HCT116 (cell line): ENCODE results near the gene SPSB3. TPM values are rescaled to one million over a fixed set of nuclear protein-coding genes. Genes with fewer than 3 reads are reported as not detected.

Experiments used
- ATAC-seq: fragments of 200-7000 bp; cut with Tn5 transposase; 2 replicates; pipeline ENCODE4 v1.9.1; 2020; ENCODE audit warnings: mild to moderate bottlenecking, moderate library complexity
- BruUV-seq: library from RNA; stranded (reverse); fragments of 400-500 nt; replicated peaks from 2 replicates; lab custom pipeline; 2021; lab: Mats Ljungman, UMichigan
- CTCF ChIA-PET: fragments of 300-600 bp; sonication (Branson Sonifier 250); formaldehyde crosslinking; loops from one replicate; lab custom pipeline; 2021; ENCODE audit warnings: antibody characterized with exemption; lab: Charles Lee
- POLR2A ChIA-PET: fragments of 300-600, 350-600 bp; sonication (Branson Sonifier 250); formaldehyde crosslinking; loops from one replicate; lab custom pipeline; 2021; ENCODE audit warnings: antibody characterized with exemption; lab: Charles Lee
- RAD21 ChIA-PET, 2 experiments: fragments of 300-600 bp; sonication (Branson Sonifier 250); formaldehyde crosslinking; loops; one replicate each; lab custom pipeline; 2023; ENCODE audit warnings: low total read pairs in 2 of 2; ENCODE audit not compliant: uncharacterized antibody in 2 of 2, unreplicated experiment in 2 of 2, low non-redundant PET in 1 of 2; lab: Charles Lee
- DNase-seq: peaks from one replicate; pipeline ENCODE4 v3.0.0-alpha.2; 2010; ENCODE audit warnings: low read depth, low spot score
- H2AFZ ChIP-seq: fragments of 200-600 bp; shearing (Covaris generic), sonication (generic); 2 replicates; pipeline ENCODE4 v1.6.1; 2017; ENCODE audit warnings: low read depth, mixed run types, mixed read lengths, antibody characterized with exemption, low read length; ENCODE audit not compliant: poor library complexity, severe bottlenecking
- H3K27ac ChIP-seq: 2 replicates; pipeline ENCODE4 v1.5.1; 2012; ENCODE audit warnings: low read depth, low read length
- H3K27me3 ChIP-seq: fragments of 200-600 bp; sonication (generic); 2 replicates; pipeline ENCODE4 v1.6.1; 2016; ENCODE audit warnings: mixed run types, low read length, mixed read lengths; ENCODE audit not compliant: insufficient read depth
- H3K36me3 ChIP-seq, 2 experiments: fragments of 200-500 bp in 1 of 2; fragments of 200-600 bp in 1 of 2; sonication (Bioruptor generic) in 1 of 2; sonication (generic) in 1 of 2; 2 replicates each; pipeline versions ENCODE4 v1.5.1 to v1.6.1; 2014 to 2016; ENCODE audit warnings: low read length in 2 of 2, inconsistent platforms in 1 of 2, mixed read lengths in 1 of 2, mixed run types in 1 of 2; ENCODE audit not compliant: insufficient read depth in 2 of 2, control insufficient read depth in 1 of 2
- H3K4me1 ChIP-seq, 2 experiments: fragments of 200-600 bp in 1 of 2; sonication (generic) in 1 of 2; 2 replicates each; pipeline versions ENCODE4 v1.5.1 to v1.6.1; 2012 to 2017; ENCODE audit warnings: low read length in 2 of 2, inconsistent platforms in 1 of 2, mild to moderate bottlenecking in 1 of 2, mixed read lengths in 1 of 2, mixed run types in 1 of 2, moderate library complexity in 1 of 2; ENCODE audit not compliant: insufficient read depth in 2 of 2, control insufficient read depth in 1 of 2
- H3K4me2 ChIP-seq: fragments of 200-600 bp; sonication (generic); 2 replicates; pipeline ENCODE4 v1.6.1; 2017; ENCODE audit warnings: mixed run types, low read length, mixed read lengths
- H3K4me3 ChIP-seq, 2 experiments: fragments of 200-600 bp in 1 of 2; sonication (generic) in 1 of 2; replicated peaks in 1 of 2; 2 replicates each; pipeline ENCODE4 v1.5.1; 2011 to 2016; ENCODE audit warnings: low read length in 2 of 2, control low read depth in 1 of 2, low read depth in 1 of 2, mild to moderate bottlenecking in 1 of 2, mixed read lengths in 1 of 2, mixed run types in 1 of 2
- H3K79me2 ChIP-seq: fragments of 200-600 bp; sonication (generic); 2 replicates; pipeline ENCODE4 v1.6.1; 2017; ENCODE audit warnings: mild to moderate bottlenecking, mixed run types, low read length, moderate library complexity, mixed read lengths; ENCODE audit not compliant: insufficient read depth
- H3K9ac ChIP-seq: fragments of 200-600 bp; sonication (generic); 2 replicates; pipeline ENCODE4 v1.6.1; 2016; ENCODE audit warnings: low read length, mixed read lengths
- H3K9me2 ChIP-seq: fragments of 200-600 bp; sonication (generic), shearing (Covaris generic); 2 replicates; pipeline ENCODE4 v1.6.1; 2017; ENCODE audit warnings: mixed run types, mild to moderate bottlenecking, moderate library complexity; ENCODE audit not compliant: insufficient read depth
- H3K9me3 ChIP-seq, 2 experiments: fragments of 200-500 bp in 1 of 2; fragments of 200-600 bp in 1 of 2; sonication (Bioruptor generic) in 1 of 2; sonication (generic) in 1 of 2; 2 replicates each; pipeline ENCODE4 v1.6.1; 2014 to 2017; ENCODE audit warnings: low read length in 2 of 2, mixed read lengths in 2 of 2, inconsistent platforms in 1 of 2, low read depth in 1 of 2, mild to moderate bottlenecking in 1 of 2, mixed run types in 1 of 2, moderate library complexity in 1 of 2; ENCODE audit not compliant: control insufficient read depth in 1 of 2, insufficient read depth in 1 of 2
- H4K20me1 ChIP-seq: fragments of 200-600 bp; sonication (generic), shearing (Covaris generic); 2 replicates; pipeline ENCODE4 v1.6.1; 2017; ENCODE audit warnings: mixed run types, mild to moderate bottlenecking, moderate library complexity; ENCODE audit not compliant: insufficient read depth
- CBX3 ChIP-seq: IDR thresholded peaks from 2 replicates; pipeline ENCODE4 v1.6.1; 2012; ENCODE audit warnings: low read depth
- CEBPB ChIP-seq: IDR thresholded peaks from 2 replicates; pipeline ENCODE4 v1.6.1; 2012; ENCODE audit warnings: low read depth
- EGR1 ChIP-seq: IDR thresholded peaks from 2 replicates; pipeline ENCODE4 v1.6.1; 2012; ENCODE audit warnings: low read depth
- ELF1 ChIP-seq: IDR thresholded peaks from 2 replicates; pipeline ENCODE4 v1.6.1; 2012; ENCODE audit warnings: low read depth, borderline replicate concordance
- EZH2phosphoT487 ChIP-seq: fragments of 200-600 bp; IDR thresholded peaks from 2 replicates; pipeline ENCODE4 v1.6.1; 2018; ENCODE audit warnings: antibody characterized with exemption, borderline replicate concordance
- JUND ChIP-seq: IDR thresholded peaks from 2 replicates; pipeline ENCODE4 v1.6.1; 2012
- POLR2AphosphoS5 ChIP-seq: IDR thresholded peaks from 2 replicates; pipeline ENCODE4 v1.6.1; 2011; ENCODE audit warnings: mild to moderate bottlenecking, low read depth, low read length, moderate library complexity
- RAD21 ChIP-seq: IDR thresholded peaks from 2 replicates; pipeline ENCODE4 v1.6.1; 2012; ENCODE audit warnings: low read depth, mild to moderate bottlenecking
- SIN3A ChIP-seq: IDR thresholded peaks from 2 replicates; pipeline ENCODE4 v1.6.1; 2012; ENCODE audit warnings: low read depth
- SRF ChIP-seq: IDR thresholded peaks from 2 replicates; pipeline ENCODE4 v1.6.1; 2012; ENCODE audit warnings: low read depth
- YY1 ChIP-seq: IDR thresholded peaks from 2 replicates; pipeline ENCODE4 v1.6.1; 2011; ENCODE audit warnings: low read length, low read depth, moderate library complexity, mild to moderate bottlenecking; ENCODE audit not compliant: insufficient replicate concordance; ENCODE audit errors: extremely low read depth
- ZFX ChIP-seq: fragments of 450-650 bp; IDR thresholded peaks from 2 replicates; pipeline ENCODE4 v1.6.1; 2017
- ZNF274 ChIP-seq: fragments of 200-500 bp; sonication (Bioruptor generic); IDR thresholded peaks from 2 replicates; pipeline ENCODE4 v1.6.1; 2014; ENCODE audit warnings: mild to moderate bottlenecking, low read depth, low read length, inconsistent platforms
- intact Hi-C: fragments of 100-400 bp; cut with micrococcal nuclease; formaldehyde crosslinking; loops from 2 replicates; pipeline ENCODE4 v1.10.0; 2022
- total RNA-seq: library from RNA; stranded (reverse); gene quantifications from one replicate; pipeline ENCODE4 v1.2.1, GENCODE V29; 2021; ENCODE audit not compliant: unreplicated experiment
- TF ChIP-seq, protein P1 (sequence below): IDR thresholded peaks from 2 replicates; pipeline ENCODE4 v1.6.1; 2012; ENCODE audit warnings: low read depth
- TF ChIP-seq, protein P2 (sequence below): IDR thresholded peaks from 2 replicates; pipeline ENCODE4 v1.6.1; 2012
- TF ChIP-seq, protein P3 (sequence below): IDR thresholded peaks from 2 replicates; pipeline ENCODE4 v1.6.1; 2012
- TF ChIP-seq, protein P4 (sequence below): IDR thresholded peaks from 2 replicates; pipeline ENCODE4 v1.6.1; 2011; ENCODE audit warnings: mild to moderate bottlenecking, low read length, moderate library complexity; ENCODE audit not compliant: insufficient replicate concordance; ENCODE audit errors: extremely low read depth

Gene SPSB3
- total RNA-seq, 1 experiment from 2014 or later = 31.6 TPM

DNA sequence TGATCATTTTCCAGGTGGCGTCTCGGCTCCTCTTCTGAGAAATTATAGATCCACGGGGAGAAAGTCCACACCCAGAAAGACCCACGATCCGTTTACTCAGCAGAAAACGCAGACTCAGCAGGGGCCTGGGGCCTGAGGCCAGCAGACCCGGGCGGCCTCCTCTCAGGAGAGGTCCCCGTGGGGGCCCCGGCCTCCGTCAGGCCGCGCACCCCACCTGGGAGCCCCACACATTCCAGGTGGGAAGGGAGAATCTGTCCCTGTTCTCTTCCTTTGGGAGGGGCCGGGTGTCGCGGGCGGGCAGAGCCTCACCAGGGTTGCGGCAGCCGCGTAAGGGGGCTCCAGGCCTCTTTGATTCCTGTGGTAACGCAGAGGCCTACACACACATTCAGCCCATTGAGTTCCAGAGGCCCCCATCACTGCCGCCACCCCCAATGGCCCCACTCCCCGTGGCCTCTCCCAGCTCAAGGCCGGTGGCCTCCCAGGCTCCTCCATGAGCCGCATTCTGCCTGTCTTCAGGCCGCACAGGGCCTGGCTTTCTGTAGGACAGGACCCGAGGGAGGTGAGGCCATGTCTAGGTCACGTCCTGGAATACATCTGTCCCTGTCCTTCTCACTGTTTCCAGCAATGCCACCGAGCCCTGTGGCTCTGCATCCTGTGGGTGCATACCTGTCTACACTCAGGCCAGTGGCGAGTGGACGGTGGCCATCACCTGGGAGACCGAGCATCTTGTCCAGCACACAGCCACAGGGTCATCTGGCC lies 12.7 kb upstream of the SPSB3 start (continued):
- TF ChIP-seq, protein P1, sequence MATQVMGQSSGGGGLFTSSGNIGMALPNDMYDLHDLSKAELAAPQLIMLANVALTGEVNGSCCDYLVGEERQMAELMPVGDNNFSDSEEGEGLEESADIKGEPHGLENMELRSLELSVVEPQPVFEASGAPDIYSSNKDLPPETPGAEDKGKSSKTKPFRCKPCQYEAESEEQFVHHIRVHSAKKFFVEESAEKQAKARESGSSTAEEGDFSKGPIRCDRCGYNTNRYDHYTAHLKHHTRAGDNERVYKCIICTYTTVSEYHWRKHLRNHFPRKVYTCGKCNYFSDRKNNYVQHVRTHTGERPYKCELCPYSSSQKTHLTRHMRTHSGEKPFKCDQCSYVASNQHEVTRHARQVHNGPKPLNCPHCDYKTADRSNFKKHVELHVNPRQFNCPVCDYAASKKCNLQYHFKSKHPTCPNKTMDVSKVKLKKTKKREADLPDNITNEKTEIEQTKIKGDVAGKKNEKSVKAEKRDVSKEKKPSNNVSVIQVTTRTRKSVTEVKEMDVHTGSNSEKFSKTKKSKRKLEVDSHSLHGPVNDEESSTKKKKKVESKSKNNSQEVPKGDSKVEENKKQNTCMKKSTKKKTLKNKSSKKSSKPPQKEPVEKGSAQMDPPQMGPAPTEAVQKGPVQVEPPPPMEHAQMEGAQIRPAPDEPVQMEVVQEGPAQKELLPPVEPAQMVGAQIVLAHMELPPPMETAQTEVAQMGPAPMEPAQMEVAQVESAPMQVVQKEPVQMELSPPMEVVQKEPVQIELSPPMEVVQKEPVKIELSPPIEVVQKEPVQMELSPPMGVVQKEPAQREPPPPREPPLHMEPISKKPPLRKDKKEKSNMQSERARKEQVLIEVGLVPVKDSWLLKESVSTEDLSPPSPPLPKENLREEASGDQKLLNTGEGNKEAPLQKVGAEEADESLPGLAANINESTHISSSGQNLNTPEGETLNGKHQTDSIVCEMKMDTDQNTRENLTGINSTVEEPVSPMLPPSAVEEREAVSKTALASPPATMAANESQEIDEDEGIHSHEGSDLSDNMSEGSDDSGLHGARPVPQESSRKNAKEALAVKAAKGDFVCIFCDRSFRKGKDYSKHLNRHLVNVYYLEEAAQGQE = no peak
- TF ChIP-seq, protein P2, sequence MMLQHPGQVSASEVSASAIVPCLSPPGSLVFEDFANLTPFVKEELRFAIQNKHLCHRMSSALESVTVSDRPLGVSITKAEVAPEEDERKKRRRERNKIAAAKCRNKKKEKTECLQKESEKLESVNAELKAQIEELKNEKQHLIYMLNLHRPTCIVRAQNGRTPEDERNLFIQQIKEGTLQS = no peak
- no peak for TF ChIP-seq EGR1
- TF ChIP-seq ZFX = no peak

DNA sequence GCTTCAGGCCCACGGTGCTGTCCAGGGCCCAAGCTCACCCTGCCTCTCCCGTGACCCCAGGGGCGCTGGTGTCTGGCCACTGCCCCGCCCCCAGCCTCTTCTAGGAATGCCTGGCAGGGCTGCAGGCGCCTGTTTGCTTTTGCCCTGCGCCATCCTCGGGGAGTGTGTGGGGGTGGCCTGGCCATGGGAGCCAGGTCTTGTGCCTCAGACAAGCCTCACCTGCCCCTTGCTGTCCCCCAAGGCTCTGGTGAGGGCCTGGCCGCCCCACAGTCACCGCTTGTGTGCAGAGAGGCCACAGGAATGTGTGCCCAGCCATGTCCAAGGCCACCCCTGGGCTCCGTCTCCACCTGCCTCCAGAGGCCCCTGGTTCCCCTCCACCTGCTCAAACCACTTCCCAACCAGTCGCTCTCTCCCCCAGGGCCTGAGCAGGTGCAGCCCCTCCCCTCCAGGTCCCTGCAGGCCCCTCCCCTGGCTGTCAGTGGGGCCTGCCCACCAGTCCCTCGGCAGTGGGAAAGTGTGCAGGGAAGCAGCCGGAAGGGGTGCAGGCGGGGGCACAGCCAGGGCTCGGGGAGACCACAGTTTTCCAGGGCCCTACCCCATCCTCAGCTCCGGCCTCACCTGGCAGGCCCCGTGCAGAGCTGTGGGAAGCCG lies 12.0 kb upstream of the SPSB3 start:
- DNase-seq (no peak), ATAC-seq (peak; percentile 11; the same call in 1 of the 2 replicates)
- no peak overlapping the region for H3K4me2 ChIP-seq
- no peaks in the 10 kb centered on the region for H3K79me2 ChIP-seq
- no peaks in the 10 kb centered on the region for H3K9me2 ChIP-seq
- POLR2A ChIA-PET = no interaction called here
- no peak overlapping the region for H2AFZ ChIP-seq
- no peaks in the 10 kb centered on the region for H3K4me1 ChIP-seq
- no TSS peak for BruUV-seq
- no peaks in the 10 kb centered on the region for H3K27me3 ChIP-seq
- no peak overlapping the region for H3K9ac ChIP-seq
- H3K27ac ChIP-seq = no peak overlapping the region
- RAD21 ChIA-PET = no interaction called here
- no peaks in the 10 kb centered on the region; a peak in 1 of 4 replicates for H3K9me3 ChIP-seq
- intact Hi-C loops = no loop called here
- H3K36me3 ChIP-seq = no peaks in the 10 kb centered on the region
- no peaks in the 10 kb centered on the region for H4K20me1 ChIP-seq
- CTCF ChIA-PET = no interaction called here
- H3K4me3 ChIP-seq = no peak overlapping the region
- TF ChIP-seq, protein P3, sequence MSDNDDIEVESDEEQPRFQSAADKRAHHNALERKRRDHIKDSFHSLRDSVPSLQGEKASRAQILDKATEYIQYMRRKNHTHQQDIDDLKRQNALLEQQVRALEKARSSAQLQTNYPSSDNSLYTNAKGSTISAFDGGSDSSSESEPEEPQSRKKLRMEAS = no peak
- no peak for TF ChIP-seq CBX3
- TF ChIP-seq, protein P2 = no peak
- no peak for TF ChIP-seq SRF
- no peak for TF ChIP-seq ZFX
- no peak for TF ChIP-seq ELF1
- no peak for TF ChIP-seq CEBPB
- no peak for TF ChIP-seq EGR1
- no peak for TF ChIP-seq SIN3A
- TF ChIP-seq RAD21 = no peak
- TF ChIP-seq, protein P4, sequence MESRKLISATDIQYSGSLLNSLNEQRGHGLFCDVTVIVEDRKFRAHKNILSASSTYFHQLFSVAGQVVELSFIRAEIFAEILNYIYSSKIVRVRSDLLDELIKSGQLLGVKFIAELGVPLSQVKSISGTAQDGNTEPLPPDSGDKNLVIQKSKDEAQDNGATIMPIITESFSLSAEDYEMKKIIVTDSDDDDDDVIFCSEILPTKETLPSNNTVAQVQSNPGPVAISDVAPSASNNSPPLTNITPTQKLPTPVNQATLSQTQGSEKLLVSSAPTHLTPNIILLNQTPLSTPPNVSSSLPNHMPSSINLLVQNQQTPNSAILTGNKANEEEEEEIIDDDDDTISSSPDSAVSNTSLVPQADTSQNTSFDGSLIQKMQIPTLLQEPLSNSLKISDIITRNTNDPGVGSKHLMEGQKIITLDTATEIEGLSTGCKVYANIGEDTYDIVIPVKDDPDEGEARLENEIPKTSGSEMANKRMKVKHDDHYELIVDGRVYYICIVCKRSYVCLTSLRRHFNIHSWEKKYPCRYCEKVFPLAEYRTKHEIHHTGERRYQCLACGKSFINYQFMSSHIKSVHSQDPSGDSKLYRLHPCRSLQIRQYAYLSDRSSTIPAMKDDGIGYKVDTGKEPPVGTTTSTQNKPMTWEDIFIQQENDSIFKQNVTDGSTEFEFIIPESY = no peak
- no peak for TF ChIP-seq JUND
- TF ChIP-seq POLR2AphosphoS5 = no peak
- no peak for TF ChIP-seq ZNF274
- TF ChIP-seq EZH2phosphoT487 = no peak
- no peak for TF ChIP-seq YY1
